ENCODE results near the gene MGLL. TPM values are rescaled to one million over a fixed set of nuclear protein-coding genes. Genes with fewer than 3 reads are reported as not detected.

The MGLL gene
- total RNA-seq, 1 donor = 18.1 TPM

- Histone ChIP-seq H3K79me2 (ENCODE audit: insufficient read depth, low read length) (peaks cover 35% of the 10 kb centered on the region), H3K4me3 (ENCODE audit: insufficient read depth, low read length) (no peak overlapping the region), H3K27ac (ENCODE audit: low read depth, low read length) (peak overlapping the region; percentile 2), H3K4me2 (ENCODE audit: insufficient read depth, low read length) (no peak overlapping the region), H3K36me3 (ENCODE audit: insufficient read depth, low read length) (no peaks in the 10 kb centered on the region), H4K20me1 (ENCODE audit: insufficient read depth, low read length) (peaks cover 2% of the 10 kb centered on the region), H3K27me3 (ENCODE audit: insufficient read depth, low read length) (no peaks in the 10 kb centered on the region), H2AFZ (ENCODE audit: low read length) (peak overlapping the region; percentile 52), H3K9me3 (ENCODE audit: low read depth, low read length) (no peaks in the 10 kb centered on the region), H3K4me1 (ENCODE audit: insufficient read depth, low read length) (peaks cover 27% of the 10 kb centered on the region)
- TF ChIP-seq, protein P1, sequence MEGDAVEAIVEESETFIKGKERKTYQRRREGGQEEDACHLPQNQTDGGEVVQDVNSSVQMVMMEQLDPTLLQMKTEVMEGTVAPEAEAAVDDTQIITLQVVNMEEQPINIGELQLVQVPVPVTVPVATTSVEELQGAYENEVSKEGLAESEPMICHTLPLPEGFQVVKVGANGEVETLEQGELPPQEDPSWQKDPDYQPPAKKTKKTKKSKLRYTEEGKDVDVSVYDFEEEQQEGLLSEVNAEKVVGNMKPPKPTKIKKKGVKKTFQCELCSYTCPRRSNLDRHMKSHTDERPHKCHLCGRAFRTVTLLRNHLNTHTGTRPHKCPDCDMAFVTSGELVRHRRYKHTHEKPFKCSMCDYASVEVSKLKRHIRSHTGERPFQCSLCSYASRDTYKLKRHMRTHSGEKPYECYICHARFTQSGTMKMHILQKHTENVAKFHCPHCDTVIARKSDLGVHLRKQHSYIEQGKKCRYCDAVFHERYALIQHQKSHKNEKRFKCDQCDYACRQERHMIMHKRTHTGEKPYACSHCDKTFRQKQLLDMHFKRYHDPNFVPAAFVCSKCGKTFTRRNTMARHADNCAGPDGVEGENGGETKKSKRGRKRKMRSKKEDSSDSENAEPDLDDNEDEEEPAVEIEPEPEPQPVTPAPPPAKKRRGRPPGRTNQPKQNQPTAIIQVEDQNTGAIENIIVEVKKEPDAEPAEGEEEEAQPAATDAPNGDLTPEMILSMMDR (IDR thresholded peaks at IDR 0.05; ENCODE audit: extremely low read depth, low read depth, low read length) = no peak
- DNase-seq (ENCODE audit: insufficient read length, low spot score, missing footprints) = no peak
Observed at GRCh38 chr3:127790882-127791183, 31.5 kb downstream of the MGLL start.

DNA sequence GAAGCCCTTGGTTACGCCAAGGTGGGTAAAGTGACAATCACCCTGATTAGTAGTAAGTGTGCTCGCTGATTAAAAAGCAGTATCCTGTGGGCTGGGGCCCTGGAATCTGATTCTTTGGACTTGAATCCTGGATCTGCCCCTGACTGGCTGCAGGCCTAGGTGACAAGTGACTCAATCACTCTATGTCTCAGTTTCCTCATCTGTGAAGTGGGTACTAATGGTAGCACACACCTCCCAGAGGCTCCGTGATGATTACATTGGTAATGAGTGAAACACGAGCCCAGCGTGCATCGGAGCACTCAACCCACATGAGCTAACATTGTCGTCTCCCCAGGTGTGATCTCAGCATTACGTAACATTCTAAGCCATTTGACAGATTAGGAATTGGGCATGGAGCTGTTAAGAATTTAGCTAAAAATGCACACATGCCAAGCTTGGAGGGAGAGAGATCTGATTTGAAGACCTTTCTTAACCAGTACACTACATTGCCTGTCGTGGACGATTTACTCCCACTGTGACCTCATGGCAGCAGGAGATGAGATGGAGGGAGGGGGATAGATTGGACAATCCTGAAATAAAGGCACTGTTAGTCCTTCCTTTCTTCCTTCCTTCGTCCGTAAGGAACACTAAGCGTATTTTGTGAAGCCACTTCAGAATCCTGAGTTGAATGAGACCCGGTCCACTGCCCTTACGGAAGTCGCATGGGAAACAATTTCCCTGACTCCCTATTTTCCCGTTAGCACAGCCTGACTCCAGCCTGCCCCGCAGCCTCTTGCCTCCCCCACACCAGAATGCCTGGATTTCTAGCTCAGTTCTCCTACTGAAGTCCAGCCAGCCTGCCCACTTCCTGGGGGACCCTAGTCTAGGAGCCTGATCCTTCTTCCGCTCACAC is 32.1 kb downstream of the MGLL start:
- Histone ChIP-seq H3K9me3 (ENCODE audit: low read depth, low read length) (no peaks in the 10 kb centered on the region), H3K27ac (ENCODE audit: low read depth, low read length) (peak overlapping the region; percentile 2), H4K20me1 (ENCODE audit: insufficient read depth, low read length) (peaks cover 2% of the 10 kb centered on the region), H3K4me2 (ENCODE audit: insufficient read depth, low read length) (no peak overlapping the region), H3K36me3 (ENCODE audit: insufficient read depth, low read length) (no peaks in the 10 kb centered on the region), H3K27me3 (ENCODE audit: insufficient read depth, low read length) (no peaks in the 10 kb centered on the region), H2AFZ (ENCODE audit: low read length) (peak overlapping the region; percentile 52), H3K79me2 (ENCODE audit: insufficient read depth, low read length) (peaks cover 40% of the 10 kb centered on the region), H3K4me3 (ENCODE audit: insufficient read depth, low read length) (no peak overlapping the region), H3K4me1 (ENCODE audit: insufficient read depth, low read length) (peaks cover 27% of the 10 kb centered on the region)
- TF ChIP-seq, protein P1 (IDR thresholded peaks at IDR 0.05; ENCODE audit: extremely low read depth, low read depth, low read length) = no peak
- DNase-seq (ENCODE audit: insufficient read length, low spot score, missing footprints) = no peak

- peaks cover 35% of the 10 kb centered on the region for H3K79me2 ChIP-seq (ENCODE audit: insufficient read depth, low read length)
- no peaks in the 10 kb centered on the region for H3K27me3 ChIP-seq (ENCODE audit: insufficient read depth, low read length)
- H3K9me3 ChIP-seq (ENCODE audit: low read depth, low read length) = no peaks in the 10 kb centered on the region
- no peak overlapping the region for H3K4me3 ChIP-seq (ENCODE audit: insufficient read depth, low read length)
- H4K20me1 ChIP-seq (ENCODE audit: insufficient read depth, low read length) = peaks cover 2% of the 10 kb centered on the region
- no peak overlapping the region for H3K27ac ChIP-seq (ENCODE audit: low read depth, low read length)
- peak; percentile 67 for DNase-seq (ENCODE audit: insufficient read length, low spot score, missing footprints)
- TF ChIP-seq, protein P1 (IDR thresholded peaks at IDR 0.05; ENCODE audit: extremely low read depth, low read depth, low read length) = no peak
- no peak overlapping the region for H3K4me2 ChIP-seq (ENCODE audit: insufficient read depth, low read length)
- no peaks in the 10 kb centered on the region for H3K36me3 ChIP-seq (ENCODE audit: insufficient read depth, low read length)
- no peak overlapping the region for H2AFZ ChIP-seq (ENCODE audit: low read length)
- peaks cover 27% of the 10 kb centered on the region for H3K4me1 ChIP-seq (ENCODE audit: insufficient read depth, low read length)
Observed at GRCh38 chr3:127789051-127789450, 33.3 kb downstream of the MGLL start.

GRCh38 chr3:127788451-127788909 is 33.8 kb downstream of the MGLL start:
- peaks cover 27% of the 10 kb centered on the region for H3K4me1 ChIP-seq (ENCODE audit: insufficient read depth, low read length)
- peak; percentile 79 for DNase-seq (ENCODE audit: insufficient read length, low spot score, missing footprints)
- TF ChIP-seq, protein P1 (IDR thresholded peaks at IDR 0.05; ENCODE audit: extremely low read depth, low read depth, low read length) = no peak
- no peak overlapping the region for H3K4me2 ChIP-seq (ENCODE audit: insufficient read depth, low read length)
- H3K36me3 ChIP-seq (ENCODE audit: insufficient read depth, low read length) = no peaks in the 10 kb centered on the region
- peaks cover 2% of the 10 kb centered on the region for H4K20me1 ChIP-seq (ENCODE audit: insufficient read depth, low read length)
- no peaks in the 10 kb centered on the region for H3K27me3 ChIP-seq (ENCODE audit: insufficient read depth, low read length)
- H3K27ac ChIP-seq (ENCODE audit: low read depth, low read length) = no peak overlapping the region
- no peaks in the 10 kb centered on the region for H3K9me3 ChIP-seq (ENCODE audit: low read depth, low read length)
- no peak overlapping the region for H2AFZ ChIP-seq (ENCODE audit: low read length)
- peaks cover 36% of the 10 kb centered on the region for H3K79me2 ChIP-seq (ENCODE audit: insufficient read depth, low read length)
- H3K4me3 ChIP-seq (ENCODE audit: insufficient read depth, low read length) = no peak overlapping the region
